Lower lobe of right lung (tissue), 2 donors: ENCODE measurements around the gene RAPGEF4. TPM values are rescaled to one million over a fixed set of nuclear protein-coding genes. Genes with fewer than 3 reads are reported as not detected.
A peak's percentile ranks its signal among the peaks of the same experiment; 100 is the strongest.

Source experiments
- ATAC-seq, 2 donors: fragments of 200-7000 bp; cut with Tn5 transposase; one replicate each; pipeline ENCODE4 v1.9.1; 2020 to 2022; ENCODE audit warnings: mild to moderate bottlenecking in 2 of 2, moderate library complexity in 2 of 2
- DNase-seq: peaks from one replicate; pipeline ENCODE4 v3.0.0-alpha.2; 2020
- H3K27ac ChIP-seq: fragments of 200-600 bp; one replicate; pipeline ENCODE4 v1.8.0; 2022
- H3K27me3 ChIP-seq: fragments of 200-600 bp; one replicate; pipeline ENCODE4 v1.8.0; 2022; ENCODE audit warnings: low read depth
- H3K36me3 ChIP-seq: fragments of 200-600 bp; one replicate; pipeline ENCODE4 v1.8.0; 2022; ENCODE audit warnings: mild to moderate bottlenecking
- H3K4me1 ChIP-seq: fragments of 200-600 bp; one replicate; pipeline ENCODE4 v1.8.0; 2022
- H3K4me3 ChIP-seq: fragments of 200-600 bp; one replicate; pipeline ENCODE4 v1.8.0; 2022; ENCODE audit warnings: mild to moderate bottlenecking
- H3K9me3 ChIP-seq: fragments of 200-600 bp; one replicate; pipeline ENCODE4 v1.8.0; 2022
- intact Hi-C: fragments of 100-400 bp; cut with DNase I; formaldehyde crosslinking; loops from one replicate; pipeline ENCODE4 v1.11.0; 2022
- total RNA-seq: library from RNA; stranded (reverse); fragmentation: NEBNext Ultra II Directional; extraction: Animal tissue kit (Norgen Biotek cat#: 25700); gene quantifications from one replicate; pipeline ENCODE4 v1.2.1, GENCODE V29; 2021
- TF ChIP-seq, protein P1 (sequence below): fragments of 200-600 bp; IDR thresholded peaks from one replicate; pipeline ENCODE4 v1.8.0; 2022; ENCODE audit warnings: antibody characterized with exemption, mild to moderate bottlenecking
- donor health status: DM: no; HTN: yes; CAD: no; lungs with severe emphysema.

RAPGEF4 gene
- total RNA-seq, 1 donor from 2014 or later = 14.6 TPM

DNA sequence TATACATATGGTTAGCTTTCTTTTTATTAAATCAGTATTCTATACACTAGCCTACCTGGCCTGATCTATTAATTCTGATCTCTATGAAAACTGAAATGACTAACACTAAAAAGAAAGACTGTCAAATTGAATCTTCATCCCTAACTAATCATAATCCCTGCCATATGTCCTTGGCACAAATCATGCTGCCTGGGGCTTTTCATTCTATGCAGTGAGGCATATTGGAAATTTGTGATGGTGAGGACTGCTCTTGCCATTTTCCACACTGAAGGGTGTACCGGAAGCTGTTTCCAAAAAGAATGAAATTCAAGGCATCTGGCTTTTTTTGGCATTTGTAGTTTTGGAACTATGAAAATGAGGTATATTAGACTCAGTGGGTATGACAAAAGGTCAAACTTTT is 39.7 kb downstream of the RAPGEF4 start:
- Histone ChIP-seq H3K36me3 (no peaks in the 10 kb centered on the region), H3K4me3 (no peak overlapping the region), H3K9me3 (no peaks in the 10 kb centered on the region), H3K27me3 (no peaks in the 10 kb centered on the region), H3K4me1 (no peaks in the 10 kb centered on the region), H3K27ac (no peak overlapping the region)
- TF ChIP-seq, protein P1, sequence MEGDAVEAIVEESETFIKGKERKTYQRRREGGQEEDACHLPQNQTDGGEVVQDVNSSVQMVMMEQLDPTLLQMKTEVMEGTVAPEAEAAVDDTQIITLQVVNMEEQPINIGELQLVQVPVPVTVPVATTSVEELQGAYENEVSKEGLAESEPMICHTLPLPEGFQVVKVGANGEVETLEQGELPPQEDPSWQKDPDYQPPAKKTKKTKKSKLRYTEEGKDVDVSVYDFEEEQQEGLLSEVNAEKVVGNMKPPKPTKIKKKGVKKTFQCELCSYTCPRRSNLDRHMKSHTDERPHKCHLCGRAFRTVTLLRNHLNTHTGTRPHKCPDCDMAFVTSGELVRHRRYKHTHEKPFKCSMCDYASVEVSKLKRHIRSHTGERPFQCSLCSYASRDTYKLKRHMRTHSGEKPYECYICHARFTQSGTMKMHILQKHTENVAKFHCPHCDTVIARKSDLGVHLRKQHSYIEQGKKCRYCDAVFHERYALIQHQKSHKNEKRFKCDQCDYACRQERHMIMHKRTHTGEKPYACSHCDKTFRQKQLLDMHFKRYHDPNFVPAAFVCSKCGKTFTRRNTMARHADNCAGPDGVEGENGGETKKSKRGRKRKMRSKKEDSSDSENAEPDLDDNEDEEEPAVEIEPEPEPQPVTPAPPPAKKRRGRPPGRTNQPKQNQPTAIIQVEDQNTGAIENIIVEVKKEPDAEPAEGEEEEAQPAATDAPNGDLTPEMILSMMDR = no peak
- no peak for DNase-seq
- ATAC-seq = no peak
- intact Hi-C loops = no loop called here

DNA sequence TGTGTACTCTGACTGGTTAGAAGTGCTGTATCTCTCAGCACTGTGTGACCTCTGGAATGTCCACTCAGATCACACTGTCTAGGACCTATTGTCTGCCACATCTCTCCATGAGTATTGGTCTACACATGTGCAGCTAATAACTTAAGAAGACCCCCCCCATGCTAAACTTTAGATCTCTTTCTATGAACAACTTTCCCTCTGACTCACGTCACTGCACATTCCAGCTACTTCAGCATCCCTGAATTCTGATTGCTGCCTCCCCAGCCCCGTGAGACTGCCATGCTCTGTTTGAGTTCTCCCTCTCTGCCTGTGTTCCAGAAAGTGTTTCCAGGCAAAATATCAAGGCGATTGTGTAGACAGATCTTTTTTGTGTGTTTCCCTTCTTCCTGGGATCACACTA is 41.8 kb downstream of the RAPGEF4 start:
- DNase-seq = no peak

DNA sequence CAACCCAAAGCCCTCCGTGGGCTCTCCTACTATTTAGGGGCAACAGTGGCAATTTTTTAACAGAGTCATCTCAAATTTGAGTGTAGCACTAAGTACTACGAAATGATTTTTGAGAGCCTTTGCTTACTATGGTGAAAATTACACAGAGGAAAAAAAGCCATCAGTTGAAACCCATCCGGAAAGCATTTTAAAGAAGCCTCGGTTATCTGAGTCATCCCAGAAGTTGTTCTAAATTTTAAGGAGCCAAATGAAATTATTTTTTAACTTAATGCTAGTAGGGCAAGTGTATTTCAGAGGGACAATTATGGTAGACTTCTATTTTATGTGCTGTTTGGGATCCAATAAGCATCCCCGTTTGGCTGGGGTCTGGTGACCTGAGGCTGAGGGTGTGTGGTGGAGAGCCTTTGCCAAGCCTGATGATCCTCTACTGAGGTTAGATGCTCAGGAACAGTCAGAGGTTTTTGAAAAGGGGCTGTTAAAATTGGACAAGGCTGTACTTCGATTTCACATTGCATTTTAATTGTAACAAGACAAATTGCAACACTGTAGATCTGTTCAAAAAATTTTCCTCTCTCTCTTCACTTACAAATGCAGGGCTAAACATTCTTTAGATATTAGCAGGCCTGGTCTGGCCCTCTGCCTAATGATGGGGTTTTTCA is 47.0 kb downstream of the RAPGEF4 start:
- no peak for DNase-seq
- intact Hi-C loops = no loop called here
- H3K36me3 ChIP-seq = no peaks in the 10 kb centered on the region
- H3K27me3 ChIP-seq = no peaks in the 10 kb centered on the region
- no peak overlapping the region for H3K27ac ChIP-seq
- peak in 1 of 2 donors; percentile 25 for ATAC-seq
- no peaks in the 10 kb centered on the region for H3K9me3 ChIP-seq
- H3K4me3 ChIP-seq = no peak overlapping the region
- TF ChIP-seq, protein P1 = no peak
- H3K4me1 ChIP-seq = no peaks in the 10 kb centered on the region

More for the DNA sequence above, 41.8 kb downstream of the RAPGEF4 start:
- Histone ChIP-seq H3K4me1 (no peaks in the 10 kb centered on the region), H3K4me3 (no peak overlapping the region), H3K27ac (no peak overlapping the region), H3K36me3 (no peaks in the 10 kb centered on the region), H3K27me3 (no peaks in the 10 kb centered on the region), H3K9me3 (no peaks in the 10 kb centered on the region)
- intact Hi-C loops = no loop called here
- ATAC-seq = no peak
- TF ChIP-seq, protein P1 = no peak

DNA sequence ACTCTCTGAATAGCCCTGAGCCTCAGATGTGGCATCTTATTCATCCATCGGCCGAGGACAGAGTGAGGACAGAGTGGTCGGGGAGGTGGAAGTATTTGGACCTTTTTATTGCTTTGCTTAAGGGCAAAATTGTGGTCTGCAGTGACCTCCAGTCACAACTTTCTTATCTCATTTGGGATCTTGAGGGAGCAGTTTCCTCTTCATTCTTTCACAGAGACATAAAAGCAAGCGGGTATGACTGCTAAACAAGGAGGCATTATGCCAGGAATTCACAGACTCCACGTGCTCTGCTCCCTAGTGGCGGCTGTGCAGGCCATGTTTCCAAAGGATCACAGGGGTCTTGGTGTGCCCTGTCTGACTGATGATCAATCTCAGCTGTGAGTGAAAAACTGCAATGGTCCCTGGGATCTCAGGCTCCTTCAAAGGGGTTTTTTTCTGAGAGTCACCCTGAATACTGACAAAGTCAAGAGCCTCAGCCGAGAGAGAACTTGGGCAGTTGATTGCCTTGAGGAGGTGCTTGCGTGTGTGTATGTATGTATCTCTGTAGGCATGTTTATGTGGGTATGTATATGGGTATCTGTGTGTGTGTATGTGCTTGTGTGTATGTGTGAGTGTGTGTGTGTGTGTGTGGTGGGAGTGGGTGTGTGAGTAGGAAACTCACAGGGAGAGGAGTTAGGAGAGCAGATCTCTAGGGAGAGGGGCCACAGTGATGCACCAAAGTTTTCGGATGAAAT is 47.7 kb downstream of the RAPGEF4 start:
- Histone ChIP-seq H3K27me3 (no peaks in the 10 kb centered on the region), H3K4me3 (no peak overlapping the region), H3K36me3 (no peaks in the 10 kb centered on the region), H3K27ac (no peak overlapping the region), H3K4me1 (no peaks in the 10 kb centered on the region), H3K9me3 (no peaks in the 10 kb centered on the region)
- intact Hi-C loops = no loop called here
- TF ChIP-seq, protein P1 = no peak
- DNase-seq (no peak), ATAC-seq (peak; percentile 47 to 60)

DNA sequence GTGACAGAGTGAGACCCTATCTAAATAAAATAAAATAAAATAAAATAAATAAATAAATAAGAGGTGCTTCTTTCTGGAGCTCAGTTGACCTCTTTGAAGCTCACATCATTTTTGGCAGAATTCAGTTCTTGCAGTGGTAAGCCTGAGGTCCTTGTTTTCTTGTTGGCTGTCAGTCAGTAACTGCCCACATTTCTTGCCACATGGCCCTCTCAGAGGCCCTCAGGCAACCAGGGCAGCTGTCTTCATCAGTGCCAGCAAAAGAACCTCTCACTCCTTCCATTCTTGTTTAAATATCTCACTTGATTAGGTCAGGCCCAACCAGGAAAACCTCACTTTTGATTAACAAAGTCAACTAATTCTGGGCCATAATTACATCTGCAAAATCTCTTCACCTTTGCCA is 53.2 kb downstream of the RAPGEF4 start:
- Histone ChIP-seq H3K4me3 (no peak overlapping the region), H3K36me3 (no peaks in the 10 kb centered on the region), H3K27ac (no peak overlapping the region), H3K4me1 (no peaks in the 10 kb centered on the region), H3K27me3 (no peaks in the 10 kb centered on the region), H3K9me3 (no peaks in the 10 kb centered on the region)
- DNase-seq (no peak), ATAC-seq (no peak)
- intact Hi-C loops = no loop called here
- TF ChIP-seq, protein P1 = no peak
